Measurements from ENCODE around the gene DNAJC2. TPM values are rescaled to one million over a fixed set of nuclear protein-coding genes. Genes with fewer than 3 reads are reported as not detected.

The DNAJC2 gene
- polyA plus RNA-seq, 1 experiment: 31.7 TPM

- no peaks in the 10 kb centered on the region for H3K27me3 ChIP-seq (ENCODE audit: control insufficient read depth, insufficient read depth, low read length)
- no peak overlapping the region for H3K27ac ChIP-seq (ENCODE audit: low read depth, low read length)
- TF ChIP-seq CTCF (IDR thresholded peaks at IDR 0.05; ENCODE audit: low read depth, low read length): no peak
- H3K9me3 ChIP-seq (ENCODE audit: control insufficient read depth, insufficient read depth, low read length): no peaks in the 10 kb centered on the region
- no peak overlapping the region for H3K4me3 ChIP-seq (ENCODE audit: low read depth, low read length)
- DNase-seq (ENCODE audit: low read depth, low spot score): no peak
- ChIA-PET POLR2A (no interaction called here), CTCF (no interaction called here)
These were observed 5.2 kb upstream of the DNAJC2 start for GRCh38 chr7:103349805-103350204.

GRCh38 chr7:103348959-103349358 lies 4.4 kb upstream of the DNAJC2 start:
- no peaks in the 10 kb centered on the region; the same call in 1 of the 2 replicates for H3K9me3 ChIP-seq (ENCODE audit: control insufficient read depth, insufficient read depth, low read length)
- ChIA-PET CTCF (interaction anchor here (0.6 kb wide), 1 partner anchor 51 kb away, joined by 3 read pairs; the partner anchor contains the start of gene PMPCB), POLR2A (no interaction called here)
- no peak overlapping the region for H3K27ac ChIP-seq (ENCODE audit: low read depth, low read length)
- no peaks in the 10 kb centered on the region for H3K27me3 ChIP-seq (ENCODE audit: control insufficient read depth, insufficient read depth, low read length)
- no peak for TF ChIP-seq CTCF (IDR thresholded peaks at IDR 0.05; ENCODE audit: low read depth, low read length)
- H3K4me3 ChIP-seq (ENCODE audit: low read depth, low read length): peak overlapping the region; percentile 91
- no peak for DNase-seq (ENCODE audit: low read depth, low spot score)

GRCh38 chr7:103348452-103348851 lies 3.9 kb upstream of the DNAJC2 start:
- no peak for DNase-seq (ENCODE audit: low read depth, low spot score)
- ChIA-PET CTCF (interaction anchor here (0.6 kb wide), 1 partner anchor 51 kb away, joined by 3 read pairs; the partner anchor contains the start of gene PMPCB), POLR2A (no interaction called here)
- Histone ChIP-seq H3K9me3 (ENCODE audit: control insufficient read depth, insufficient read depth, low read length) (no peaks in the 10 kb centered on the region; the same call in 1 of the 2 replicates), H3K27me3 (ENCODE audit: control insufficient read depth, insufficient read depth, low read length) (no peaks in the 10 kb centered on the region), H3K4me3 (ENCODE audit: low read depth, low read length) (peak overlapping the region; percentile 91), H3K27ac (ENCODE audit: low read depth, low read length) (no peak overlapping the region)
- no peak for TF ChIP-seq CTCF (IDR thresholded peaks at IDR 0.05; ENCODE audit: low read depth, low read length)

GRCh38 chr7:103347507-103348267 lies 3.1 kb upstream of the DNAJC2 start, which contains the start of gene PSMC2:
Gene PSMC2 (plus strand): TSS chr7:103347643. CDS start chr7:103347712, 69 bp downstream.
- Histone ChIP-seq H3K27me3 (ENCODE audit: control insufficient read depth, insufficient read depth, low read length) (no peaks in the 10 kb centered on the region), H3K9me3 (ENCODE audit: control insufficient read depth, insufficient read depth, low read length) (no peaks in the 10 kb centered on the region; the same call in 1 of the 2 replicates), H3K27ac (ENCODE audit: low read depth, low read length) (peak within 1 kb of the TSS; percentile 87), H3K4me3 (ENCODE audit: low read depth, low read length) (peak within 1 kb of the TSS; percentile 91)
- ChIA-PET CTCF (interaction anchor here (1.0 kb wide), 1 partner anchor 23 kb away, joined by 3 read pairs; no protein-coding TSS in a partner anchor), POLR2A (no interaction called here)
- peak; percentile 75 for DNase-seq (ENCODE audit: low read depth, low spot score)
- no peak for TF ChIP-seq CTCF (IDR thresholded peaks at IDR 0.05; ENCODE audit: low read depth, low read length)

- ChIA-PET POLR2A (no interaction called here), CTCF (no interaction called here)
- DNase-seq (ENCODE audit: low read depth, low spot score): no peak
- Histone ChIP-seq H3K9me3 (ENCODE audit: control insufficient read depth, insufficient read depth, low read length) (no peaks in the 10 kb centered on the region; the same call in 1 of the 2 replicates), H3K27me3 (ENCODE audit: control insufficient read depth, insufficient read depth, low read length) (no peaks in the 10 kb centered on the region), H3K27ac (ENCODE audit: low read depth, low read length) (no peak overlapping the region), H3K4me3 (ENCODE audit: low read depth, low read length) (no peak overlapping the region)
- no peak for TF ChIP-seq CTCF (IDR thresholded peaks at IDR 0.05; ENCODE audit: low read depth, low read length)
These were observed 1.8 kb upstream of the DNAJC2 start for GRCh38 chr7:103346396-103346795.
